ENCODE data around the gene KHDRBS2.

- TF ChIP-seq TAF1 (IDR thresholded peaks at IDR 0.05; ENCODE audit: borderline replicate concordance, insufficient read depth, low read length) (no peak), POLR2AphosphoS5 (IDR thresholded peaks at IDR 0.05; ENCODE audit: low read depth, low read length) (no peak), SIN3A (IDR thresholded peaks at IDR 0.05; ENCODE audit: borderline replicate concordance, insufficient read depth, low read length) (no peak)
These were observed 110.8 kb downstream of the KHDRBS2 start for GRCh38 chr6:62175195-62175594.

Data from PFSK-1 (cell line).